Ascending aorta (tissue), 2 donors: ENCODE results near the gene PNP. TPM values are rescaled to one million over a fixed set of nuclear protein-coding genes. Genes with fewer than 3 reads are reported as not detected.

Experiments used
- DNase-seq, 2 donors: peaks; one replicate each; pipeline ENCODE4 v3.0.0-alpha.2; 2019; ENCODE audit warnings: low spot score in 2 of 2
- H3K27ac ChIP-seq, 2 donors: fragments of 200-600 bp; sonication (generic); one replicate each; pipeline ENCODE4 v1.5.1; 2016 to 2017; ENCODE audit warnings: mild to moderate bottlenecking in 1 of 2
- H3K27me3 ChIP-seq: fragments of 200-600 bp; sonication (generic); one replicate; pipeline ENCODE4 v1.5.1; 2017
- H3K36me3 ChIP-seq, 2 donors: fragments of 200-600 bp; sonication (generic); one replicate each; pipeline ENCODE4 v1.5.1; 2016
- H3K4me1 ChIP-seq, 2 donors: fragments of 200-600 bp; sonication (generic); one replicate each; pipeline ENCODE4 v1.5.1; 2016 to 2017; ENCODE audit warnings: mild to moderate bottlenecking in 1 of 2
- H3K4me3 ChIP-seq, 2 donors: fragments of 200-600 bp; sonication (generic); one replicate each; pipeline ENCODE4 v1.5.1; 2016 to 2017; ENCODE audit warnings: mild to moderate bottlenecking in 1 of 2
- H3K9me3 ChIP-seq, 2 donors: fragments of 200-600 bp; sonication (generic); one replicate each; pipeline ENCODE4 v1.5.1; 2016
- intact Hi-C: fragments of 100-400 bp; cut with DNase I; formaldehyde crosslinking; loops from one replicate; pipeline ENCODE4 v1.15.1; 2023
- total RNA-seq: library from RNA; depleted of rRNA; stranded (reverse); fragments of >200 nt; gene quantifications from one replicate; pipeline ENCODE4 v1.1.0, GENCODE V29; 2016
- TF ChIP-seq, protein P1 (sequence below), 3 experiments: fragments of 200-600 bp in 2 of 3; fragments of 450-650 bp in 1 of 3; sonication (generic) in 2 of 3; IDR thresholded peaks; one replicate each; pipeline ENCODE4 v1.5.1; 2016 to 2019; ENCODE audit warnings: antibody characterized with exemption in 3 of 3, mild to moderate bottlenecking in 1 of 3, moderate library complexity in 1 of 3

PNP gene
- total RNA-seq, 1 donor from 2014 or later, result 62.7 TPM

DNA sequence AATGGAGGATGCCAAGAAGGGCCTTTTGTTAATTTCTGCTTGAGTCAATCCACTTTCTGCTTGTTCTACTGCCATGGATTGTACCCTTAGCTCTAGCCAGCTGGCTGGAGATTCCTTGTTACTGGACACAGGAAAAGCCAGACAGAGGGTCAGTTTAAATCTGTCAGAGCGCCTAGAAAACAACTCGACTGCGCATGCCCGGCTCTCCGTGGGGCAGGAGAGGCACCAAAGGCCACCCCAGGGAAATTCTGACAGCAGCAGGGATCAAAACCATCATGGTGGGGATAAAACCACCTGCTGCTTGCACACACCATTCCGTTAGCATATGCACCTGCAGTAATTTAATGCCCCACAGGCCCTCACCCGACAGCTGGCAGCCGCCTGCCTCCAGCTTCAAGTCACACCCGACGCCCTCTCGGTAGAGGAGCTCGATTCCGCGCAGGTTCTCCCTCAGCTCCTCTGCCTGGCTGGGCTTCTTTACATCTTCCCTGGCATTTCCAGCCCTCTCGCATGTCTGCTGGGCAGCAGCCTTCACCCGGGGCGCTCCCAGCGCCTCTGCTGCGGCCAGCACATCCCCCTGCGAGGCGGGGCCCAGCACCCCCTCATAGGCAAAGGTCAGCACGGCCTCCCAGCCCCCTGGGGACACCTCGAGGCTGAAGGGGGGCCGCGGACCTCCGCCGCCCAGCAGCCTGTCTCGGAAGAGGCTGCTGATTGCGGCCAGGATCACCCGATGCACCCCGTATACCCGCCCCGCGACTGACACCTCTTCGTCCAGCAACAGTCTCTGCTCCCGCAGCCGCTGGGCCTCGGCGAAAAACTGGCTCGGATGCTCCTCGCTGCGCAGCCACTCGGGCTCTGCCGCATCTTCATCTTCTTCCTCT, 34.3 kb upstream of the PNP start:
- Histone ChIP-seq H3K27me3 (no peaks in the 10 kb centered on the region), H3K4me3 (peak overlapping the region; percentile 31 to 56), H3K27ac (peak overlapping the region; percentile 2 to 42), H3K9me3 (no peaks in the 10 kb centered on the region), H3K36me3 (no peaks in the 10 kb centered on the region), H3K4me1 (peaks cover 5% of the 10 kb centered on the region in 2 donors)
- intact Hi-C loops, result no loop called here
- DNase-seq, result peak in 1 of 2 donors; percentile 74
- TF ChIP-seq, protein P1, sequence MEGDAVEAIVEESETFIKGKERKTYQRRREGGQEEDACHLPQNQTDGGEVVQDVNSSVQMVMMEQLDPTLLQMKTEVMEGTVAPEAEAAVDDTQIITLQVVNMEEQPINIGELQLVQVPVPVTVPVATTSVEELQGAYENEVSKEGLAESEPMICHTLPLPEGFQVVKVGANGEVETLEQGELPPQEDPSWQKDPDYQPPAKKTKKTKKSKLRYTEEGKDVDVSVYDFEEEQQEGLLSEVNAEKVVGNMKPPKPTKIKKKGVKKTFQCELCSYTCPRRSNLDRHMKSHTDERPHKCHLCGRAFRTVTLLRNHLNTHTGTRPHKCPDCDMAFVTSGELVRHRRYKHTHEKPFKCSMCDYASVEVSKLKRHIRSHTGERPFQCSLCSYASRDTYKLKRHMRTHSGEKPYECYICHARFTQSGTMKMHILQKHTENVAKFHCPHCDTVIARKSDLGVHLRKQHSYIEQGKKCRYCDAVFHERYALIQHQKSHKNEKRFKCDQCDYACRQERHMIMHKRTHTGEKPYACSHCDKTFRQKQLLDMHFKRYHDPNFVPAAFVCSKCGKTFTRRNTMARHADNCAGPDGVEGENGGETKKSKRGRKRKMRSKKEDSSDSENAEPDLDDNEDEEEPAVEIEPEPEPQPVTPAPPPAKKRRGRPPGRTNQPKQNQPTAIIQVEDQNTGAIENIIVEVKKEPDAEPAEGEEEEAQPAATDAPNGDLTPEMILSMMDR (IDR thresholded peaks at IDR 0.05), result no peak

DNA sequence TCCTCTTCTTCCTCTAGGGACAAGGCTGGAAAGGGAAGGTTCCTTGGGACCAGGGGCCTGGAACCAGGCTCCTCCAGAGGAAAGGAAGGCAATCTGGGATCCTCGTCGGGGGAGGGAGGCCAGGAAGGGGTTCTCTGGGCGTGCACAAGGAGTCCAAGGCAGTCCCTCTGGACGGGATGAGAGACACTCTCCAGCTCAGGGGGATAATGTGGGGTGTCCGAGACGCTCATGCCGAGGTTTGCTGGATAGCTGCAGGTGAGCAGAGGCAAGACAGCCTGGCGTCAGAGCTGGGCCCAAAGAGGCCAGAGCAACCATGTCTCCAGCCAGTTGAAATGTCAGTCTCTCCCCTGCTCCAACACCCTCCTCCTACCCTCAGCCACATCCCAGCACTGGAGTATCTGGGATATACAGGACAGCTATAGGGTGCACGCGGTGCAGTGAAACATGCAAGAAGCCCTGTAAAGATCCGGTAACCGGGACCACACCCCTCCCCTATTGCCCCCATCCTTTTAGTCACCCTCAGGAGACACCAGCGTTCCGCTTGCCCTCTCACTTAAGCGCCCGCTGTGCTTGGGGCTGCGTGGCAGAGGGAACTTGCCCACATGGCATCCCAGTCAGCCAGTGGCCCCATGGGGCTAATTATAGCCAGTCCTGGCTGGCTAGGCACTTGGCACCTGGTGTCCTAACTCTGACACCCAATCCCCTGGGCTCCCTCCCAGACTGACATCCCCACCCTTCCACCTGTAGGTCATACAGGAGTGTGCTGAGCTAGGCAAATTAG, 33.4 kb upstream of the PNP start, which contains the start of gene KLHL33:
TSS of gene KLHL33 (minus strand) at position 585 of the 781 bp plus-strand sequence. CDS start at position 230, 355 bp downstream.
- Histone ChIP-seq H3K4me1 (peaks cover 5% of the 10 kb centered on the region in 2 donors), H3K4me3 (peak within 1 kb of the TSS; percentile 31 to 56), H3K27ac (peak within 1 kb of the TSS in 1 of 2 donors; percentile 2), H3K36me3 (no peaks in the 10 kb centered on the region), H3K9me3 (no peaks in the 10 kb centered on the region), H3K27me3 (no peaks in the 10 kb centered on the region)
- TF ChIP-seq, protein P1 (IDR thresholded peaks at IDR 0.05), result no peak
- DNase-seq, result no peak
- intact Hi-C loops, result no loop called here

DNA sequence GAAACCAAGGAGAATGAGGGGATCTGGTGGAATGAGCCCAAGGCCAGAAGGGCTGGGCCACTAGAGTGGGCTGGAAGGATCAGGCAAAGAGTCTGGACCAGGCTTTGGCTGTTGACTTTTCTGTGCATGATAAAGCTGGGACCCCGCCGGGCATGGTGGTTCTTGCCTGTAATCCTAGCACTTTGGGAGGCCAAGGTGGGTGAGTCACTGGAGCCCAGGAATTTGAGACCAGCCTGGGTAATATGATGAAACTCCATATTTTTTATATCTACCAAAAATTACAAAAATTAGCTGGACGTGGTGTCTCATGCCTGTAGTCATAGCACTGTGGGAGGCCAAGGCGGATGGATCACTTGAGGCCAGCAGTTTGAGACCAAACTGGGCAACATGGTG, 32.8 kb upstream of the PNP start:
- no peak overlapping the region for H3K4me3 ChIP-seq
- peaks cover 5% of the 10 kb centered on the region in 2 donors for H3K4me1 ChIP-seq
- TF ChIP-seq, protein P1 (IDR thresholded peaks at IDR 0.05), result no peak
- H3K27ac ChIP-seq, result no peak overlapping the region
- no peaks in the 10 kb centered on the region for H3K27me3 ChIP-seq
- no peak for DNase-seq
- intact Hi-C loops, result no loop called here
- H3K36me3 ChIP-seq, result no peaks in the 10 kb centered on the region
- no peaks in the 10 kb centered on the region for H3K9me3 ChIP-seq

DNA sequence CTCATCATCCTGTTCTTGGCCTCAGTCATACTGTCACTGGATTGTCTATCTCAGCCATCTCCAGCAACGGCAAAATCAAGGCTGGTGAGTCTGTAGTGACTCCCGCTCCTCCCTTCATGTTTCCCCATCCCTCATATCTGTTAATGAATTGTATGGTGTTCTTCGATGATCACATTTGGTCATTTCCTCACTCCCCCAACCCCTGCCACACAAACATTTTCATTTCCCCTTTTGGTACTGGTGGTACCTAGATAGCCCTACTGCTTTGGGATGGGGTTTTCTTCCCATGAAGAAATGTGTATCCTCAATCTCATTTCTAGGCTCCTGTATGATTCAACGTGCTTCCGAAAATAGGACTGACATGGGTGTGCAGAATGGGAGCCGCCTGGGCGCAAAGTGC, 30.5 kb upstream of the PNP start:
- DNase-seq, result no peak
- Histone ChIP-seq H3K27me3 (no peaks in the 10 kb centered on the region), H3K9me3 (no peaks in the 10 kb centered on the region), H3K4me1 (peaks cover 5% of the 10 kb centered on the region in 2 donors), H3K4me3 (no peak overlapping the region), H3K36me3 (no peaks in the 10 kb centered on the region), H3K27ac (no peak overlapping the region)
- TF ChIP-seq, protein P1 (IDR thresholded peaks at IDR 0.05), result no peak
- intact Hi-C loops, result no loop called here

DNA sequence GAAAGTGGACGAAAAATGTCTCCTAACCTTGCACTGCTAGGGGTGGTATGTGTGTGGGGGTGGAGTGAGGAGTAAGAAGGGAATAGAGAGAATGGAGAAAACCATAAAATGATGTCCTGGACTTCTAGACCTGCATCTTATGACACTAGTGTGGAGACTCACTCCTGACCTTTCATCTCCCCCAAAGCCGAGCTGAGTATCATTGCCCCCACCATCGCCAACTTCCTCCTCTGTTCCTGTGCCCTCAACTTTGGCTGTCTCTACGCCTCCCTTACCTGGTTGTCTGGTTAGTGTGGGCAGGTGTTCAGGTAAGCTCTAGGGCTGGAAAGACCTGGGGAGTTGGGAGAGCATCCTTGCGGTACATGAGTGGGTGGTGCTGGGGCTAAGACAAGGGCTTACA, 28.7 kb upstream of the PNP start:
- DNase-seq, result no peak
- intact Hi-C loops, result no loop called here
- Histone ChIP-seq H3K4me3 (no peak overlapping the region), H3K27ac (no peak overlapping the region), H3K4me1 (peaks cover 0 to under 1% of the 10 kb centered on the region in 2 donors), H3K27me3 (no peaks in the 10 kb centered on the region), H3K36me3 (peaks cover 0 to under 1% of the 10 kb centered on the region in 2 donors), H3K9me3 (no peaks in the 10 kb centered on the region)
- TF ChIP-seq, protein P1 (IDR thresholded peaks at IDR 0.05), result no peak
